Parathyroid adenoma (tissue), 2 donors: ENCODE data around the gene PLEKHF1.
"Not testable (repeated sequence)": the region's sequence is repeated elsewhere in the genome, so short reads cannot be mapped to it uniquely, and the experiment has no call there.

Source experiments
- H2AFZ ChIP-seq: fragments of 300-600 bp; sonication (generic); one replicate; pipeline ENCODE4 v1.7.0; 2017; ENCODE audit warnings: antibody characterized with exemption, mild to moderate bottlenecking
- H3K27ac ChIP-seq: fragments of 300-600 bp; sonication (generic); one replicate; pipeline ENCODE4 v1.7.0; 2017
- H3K27me3 ChIP-seq: fragments of 300-600 bp; sonication (generic); one replicate; pipeline ENCODE4 v1.7.0; 2017; ENCODE audit warnings: low read length; ENCODE audit not compliant: control insufficient read depth, insufficient read depth
- H3K36me3 ChIP-seq: fragments of 300-600 bp; sonication (generic); one replicate; pipeline ENCODE4 v1.7.0; 2017; ENCODE audit warnings: low read length; ENCODE audit not compliant: control insufficient read depth, insufficient read depth
- H3K4me1 ChIP-seq: fragments of 300-600 bp; sonication (generic); one replicate; pipeline ENCODE4 v1.7.0; 2017; ENCODE audit warnings: control low read depth
- H3K4me2 ChIP-seq: fragments of 300-600 bp; sonication (generic); one replicate; pipeline ENCODE4 v1.7.0; 2017; ENCODE audit warnings: low read length
- H3K4me3 ChIP-seq: fragments of 300-600 bp; sonication (generic); one replicate; pipeline ENCODE4 v1.7.0; 2017; ENCODE audit warnings: low read depth, low read length
- H3K79me2 ChIP-seq: fragments of 300-600 bp; sonication (generic); one replicate; pipeline ENCODE4 v1.7.0; 2017; ENCODE audit warnings: control low read depth
- H3K9ac ChIP-seq: fragments of 300-600 bp; sonication (generic); one replicate; pipeline ENCODE4 v1.7.0; 2017; ENCODE audit warnings: mild to moderate bottlenecking
- H3K9me3 ChIP-seq: fragments of 300-600 bp; sonication (generic); one replicate; pipeline ENCODE4 v1.7.0; 2017; ENCODE audit warnings: low read length; ENCODE audit not compliant: control insufficient read depth
- TF ChIP-seq, protein P1 (sequence below): fragments of 300-600 bp; sonication (generic); IDR thresholded peaks from one replicate; pipeline ENCODE4 v1.7.0; 2017; ENCODE audit warnings: antibody characterized with exemption, mild to moderate bottlenecking
- donor health status: primary hyperparathyroidism.

PLEKHF1 gene

DNA sequence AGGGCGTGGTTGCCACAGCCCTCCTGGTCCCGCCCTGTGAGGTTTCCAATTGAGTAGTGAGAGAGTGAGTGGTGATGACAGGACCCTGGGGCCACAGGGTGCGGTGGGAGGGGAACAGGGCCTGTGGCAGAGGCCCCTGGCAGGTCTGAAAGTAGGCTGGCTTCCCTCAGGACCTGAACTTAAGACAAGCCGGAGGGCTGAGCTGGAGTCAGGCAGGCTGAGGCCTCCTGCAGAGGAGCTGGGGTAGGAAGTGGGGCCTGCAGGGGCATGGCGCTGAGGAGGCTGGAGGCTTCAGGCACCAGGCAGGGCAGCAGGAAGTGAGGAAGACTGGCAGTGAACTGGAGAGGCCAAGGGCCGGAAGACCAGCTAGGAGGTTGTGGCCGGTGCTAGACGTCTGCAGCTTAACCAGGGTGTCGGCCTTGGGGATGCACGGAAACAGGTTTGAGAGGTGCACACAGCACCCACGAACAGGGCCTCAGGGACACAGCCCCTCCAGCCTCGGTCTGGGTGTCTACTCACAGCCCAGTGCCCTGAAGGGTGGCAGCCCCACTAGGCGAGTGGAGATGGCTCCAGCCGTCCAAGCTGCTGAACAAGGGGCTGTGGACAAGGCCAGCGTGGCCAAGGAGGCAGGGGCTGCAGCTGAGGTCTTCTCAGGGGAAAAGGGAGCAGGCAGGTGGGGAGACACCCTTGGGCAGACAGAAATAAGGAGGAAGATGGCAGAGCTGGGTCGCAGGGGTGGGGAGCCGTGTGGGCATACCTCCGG lies 41.4 kb upstream of the PLEKHF1 start:
- no peaks in the 10 kb centered on the region for H3K4me1 ChIP-seq
- H3K4me3 ChIP-seq = no peak overlapping the region
- no peak overlapping the region for H2AFZ ChIP-seq
- H3K36me3 ChIP-seq = no peaks in the 10 kb centered on the region
- H3K4me2 ChIP-seq = no peak overlapping the region
- H3K79me2 ChIP-seq = no peaks in the 10 kb centered on the region
- no peaks in the 10 kb centered on the region for H3K9me3 ChIP-seq
- no peak overlapping the region for H3K27ac ChIP-seq
- TF ChIP-seq, protein P1, sequence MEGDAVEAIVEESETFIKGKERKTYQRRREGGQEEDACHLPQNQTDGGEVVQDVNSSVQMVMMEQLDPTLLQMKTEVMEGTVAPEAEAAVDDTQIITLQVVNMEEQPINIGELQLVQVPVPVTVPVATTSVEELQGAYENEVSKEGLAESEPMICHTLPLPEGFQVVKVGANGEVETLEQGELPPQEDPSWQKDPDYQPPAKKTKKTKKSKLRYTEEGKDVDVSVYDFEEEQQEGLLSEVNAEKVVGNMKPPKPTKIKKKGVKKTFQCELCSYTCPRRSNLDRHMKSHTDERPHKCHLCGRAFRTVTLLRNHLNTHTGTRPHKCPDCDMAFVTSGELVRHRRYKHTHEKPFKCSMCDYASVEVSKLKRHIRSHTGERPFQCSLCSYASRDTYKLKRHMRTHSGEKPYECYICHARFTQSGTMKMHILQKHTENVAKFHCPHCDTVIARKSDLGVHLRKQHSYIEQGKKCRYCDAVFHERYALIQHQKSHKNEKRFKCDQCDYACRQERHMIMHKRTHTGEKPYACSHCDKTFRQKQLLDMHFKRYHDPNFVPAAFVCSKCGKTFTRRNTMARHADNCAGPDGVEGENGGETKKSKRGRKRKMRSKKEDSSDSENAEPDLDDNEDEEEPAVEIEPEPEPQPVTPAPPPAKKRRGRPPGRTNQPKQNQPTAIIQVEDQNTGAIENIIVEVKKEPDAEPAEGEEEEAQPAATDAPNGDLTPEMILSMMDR = no peak
- H3K27me3 ChIP-seq = no peaks in the 10 kb centered on the region
- no peak overlapping the region for H3K9ac ChIP-seq

DNA sequence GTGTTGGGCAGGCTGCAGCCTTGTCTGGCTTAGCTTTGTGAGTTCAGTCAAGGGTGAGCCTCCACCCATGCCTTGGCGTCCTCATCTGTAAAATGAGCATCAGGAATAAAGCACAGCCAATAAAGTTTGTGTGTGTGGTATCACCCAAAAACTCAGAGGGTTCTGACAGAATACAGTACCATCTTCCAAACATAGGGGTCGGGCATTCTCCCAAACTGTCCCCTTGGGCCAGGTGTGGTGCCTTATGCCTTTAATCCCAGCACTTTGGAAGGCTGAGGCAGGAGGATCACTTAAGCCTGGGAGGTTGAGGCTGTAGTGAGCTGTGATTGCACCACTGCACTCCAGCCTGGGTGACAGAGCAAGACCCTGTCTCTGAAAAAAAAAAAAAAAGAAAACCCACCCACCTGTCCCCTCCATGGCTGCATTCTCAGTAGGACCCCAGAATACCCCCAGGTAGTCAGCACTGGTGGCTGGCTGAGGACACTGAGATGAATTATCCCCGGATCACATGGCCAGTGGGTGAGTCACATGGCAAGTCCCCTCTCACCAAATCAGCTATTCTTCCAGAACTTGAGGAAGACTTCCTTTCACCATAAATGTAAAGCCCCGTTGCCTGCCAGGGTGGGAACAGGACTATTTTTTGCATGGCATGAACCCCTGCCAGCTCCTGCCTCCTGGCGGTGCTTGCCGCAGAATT lies 40.6 kb upstream of the PLEKHF1 start:
- TF ChIP-seq, protein P1 = no peak
- Histone ChIP-seq H3K4me3 (no peak overlapping the region), H3K4me2 (no peak overlapping the region), H3K27me3 (no peaks in the 10 kb centered on the region), H3K27ac (no peak overlapping the region), H3K4me1 (no peaks in the 10 kb centered on the region), H3K79me2 (no peaks in the 10 kb centered on the region), H3K9ac (no peak overlapping the region), H3K9me3 (no peaks in the 10 kb centered on the region), H3K36me3 (no peaks in the 10 kb centered on the region), H2AFZ (no peak overlapping the region)

DNA sequence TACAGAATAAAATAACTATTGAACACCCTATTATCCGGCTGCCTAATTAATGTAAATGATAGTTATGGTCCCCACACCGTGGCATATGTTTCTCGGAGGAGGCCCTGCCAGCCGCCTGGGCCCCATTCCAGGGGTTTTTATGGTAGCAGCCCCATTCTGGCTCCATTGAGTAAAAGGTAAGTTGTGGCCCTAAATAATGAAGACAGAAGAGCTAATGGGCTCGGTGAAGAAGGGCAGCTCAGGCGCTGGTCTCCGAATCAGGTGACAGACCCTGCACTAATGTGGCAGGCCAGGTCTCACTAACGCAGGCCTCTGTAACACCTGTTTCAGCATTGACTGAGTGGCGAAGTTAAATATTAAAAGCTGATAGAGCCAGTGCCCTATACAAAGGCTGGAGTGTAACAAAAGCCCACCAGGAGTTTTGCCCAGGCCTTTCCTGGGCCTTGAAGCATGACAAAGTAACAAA lies 40.0 kb upstream of the PLEKHF1 start:
- Histone ChIP-seq H3K27ac (no peak overlapping the region), H3K9ac (no peak overlapping the region), H3K4me2 (no peak overlapping the region), H3K79me2 (no peaks in the 10 kb centered on the region), H3K36me3 (no peaks in the 10 kb centered on the region), H3K9me3 (no peaks in the 10 kb centered on the region), H2AFZ (no peak overlapping the region), H3K4me1 (no peaks in the 10 kb centered on the region), H3K27me3 (no peaks in the 10 kb centered on the region), H3K4me3 (no peak overlapping the region)
- TF ChIP-seq, protein P1 = no peak

DNA sequence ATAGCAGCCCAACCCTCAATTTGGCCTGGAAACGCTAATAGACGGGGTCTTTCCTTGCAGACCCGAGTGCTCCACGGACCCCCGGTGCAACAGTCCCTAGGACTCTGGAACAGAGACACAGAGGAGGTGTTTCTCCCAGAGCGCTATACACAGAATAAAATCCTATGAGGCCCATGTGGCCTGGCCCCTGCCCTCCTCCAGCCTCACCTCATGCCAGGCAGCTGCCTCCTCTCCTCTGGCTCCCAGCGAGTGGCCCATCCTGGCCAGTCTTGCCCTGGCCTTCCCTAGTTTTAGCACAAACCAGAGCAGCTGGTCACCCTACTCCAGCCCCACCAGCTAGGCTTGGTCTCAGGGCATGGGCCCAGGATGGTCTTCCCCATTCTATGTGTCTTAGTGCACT lies 38.9 kb upstream of the PLEKHF1 start:
- Histone ChIP-seq H3K4me3 (no peak overlapping the region), H3K4me1 (no peaks in the 10 kb centered on the region), H3K36me3 (no peaks in the 10 kb centered on the region), H2AFZ (no peak overlapping the region), H3K79me2 (no peaks in the 10 kb centered on the region), H3K9me3 (no peaks in the 10 kb centered on the region), H3K27me3 (no peaks in the 10 kb centered on the region), H3K9ac (no peak overlapping the region), H3K4me2 (no peak overlapping the region), H3K27ac (no peak overlapping the region)
- TF ChIP-seq, protein P1 = no peak

DNA sequence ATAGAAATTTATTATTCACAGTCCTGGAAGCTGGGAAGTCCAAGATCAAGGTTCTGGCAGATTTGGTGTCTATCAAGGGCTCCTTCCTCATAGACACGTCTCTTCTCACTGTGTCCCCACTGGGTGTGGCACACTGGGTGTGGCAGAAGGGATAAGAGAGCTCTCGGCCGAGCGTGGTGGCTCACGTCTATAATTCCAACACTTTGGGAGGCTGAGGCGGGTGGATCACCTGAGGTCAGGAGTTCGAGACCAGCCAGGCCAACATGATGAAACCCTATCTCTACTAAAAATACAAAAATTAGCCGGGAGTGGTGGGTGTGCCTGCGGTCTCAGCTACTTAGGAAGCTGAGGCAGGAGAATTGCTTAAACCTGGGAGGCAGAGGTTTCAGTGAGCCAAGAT lies 38.4 kb upstream of the PLEKHF1 start:
- not testable (repeated sequence) for H3K79me2 ChIP-seq

More for the DNA sequence above, 38.4 kb upstream of the PLEKHF1 start:
- H2AFZ ChIP-seq, H3K9ac ChIP-seq, H3K4me2 ChIP-seq, H3K27me3 ChIP-seq, H3K4me1 ChIP-seq, H3K36me3 ChIP-seq, H3K27ac ChIP-seq, H3K4me3 ChIP-seq, H3K9me3 ChIP-seq: not testable (repeated sequence)
